Stimulated activated CD8-positive, alpha-beta memory T cell treated with anti-CD3 and anti-CD28 coated beads, Interleukin-4, amount 100 ng/mL, for 1 hour (primary cell): ENCODE data around the gene SEC24B.
A peak's percentile ranks its signal among the peaks of the same experiment; 100 is the strongest.
"Not testable (repeated sequence)": the region's sequence is repeated elsewhere in the genome, so short reads cannot be mapped to it uniquely, and the experiment has no call there.

Experiments
- DNase-seq, 2 donors: peaks; one replicate each; pipeline ENCODE4 v3.0.0-alpha.2; 2020; ENCODE audit warnings: low read depth in 2 of 2, low spot score in 1 of 2

The SEC24B gene

GRCh38 chr4:109497511-109497910, 63.9 kb downstream of the SEC24B start:
- no peak for DNase-seq

- no peak for DNase-seq
Measured at GRCh38 chr4:109499513-109499912, 65.9 kb downstream of the SEC24B start.

GRCh38 chr4:109506890-109507289, 73.3 kb downstream of the SEC24B start:
- no peak for DNase-seq

- no peak for DNase-seq
Measured at GRCh38 chr4:109510687-109511086, 77.1 kb downstream of the SEC24B start.

GRCh38 chr4:109511414-109511813, 77.8 kb downstream of the SEC24B start:
- no peak for DNase-seq

- not testable (repeated sequence) for DNase-seq
Measured at GRCh38 chr4:109513368-109513767, 79.8 kb downstream of the SEC24B start.

GRCh38 chr4:109532182-109532581, 98.6 kb downstream of the SEC24B start:
- DNase-seq, result no peak

GRCh38 chr4:109545401-109545800, 111.8 kb downstream of the SEC24B start:
- DNase-seq, result no peak

- DNase-seq, result no peak
Measured at GRCh38 chr4:109547394-109547793, 113.8 kb downstream of the SEC24B start.

- DNase-seq, result no peak
Measured at GRCh38 chr4:109548655-109549054, 115.0 kb downstream of the SEC24B start.

GRCh38 chr4:109552237-109552636, 118.6 kb downstream of the SEC24B start:
- no peak for DNase-seq

GRCh38 chr4:109553130-109553529, 119.5 kb downstream of the SEC24B start:
- no peak for DNase-seq

GRCh38 chr4:109554971-109555370, 121.4 kb downstream of the SEC24B start:
- DNase-seq, result no peak

GRCh38 chr4:109557433-109557832, 123.8 kb downstream of the SEC24B start:
- DNase-seq, result no peak

- not testable (repeated sequence) for DNase-seq
Measured at GRCh38 chr4:109558095-109558494, 124.5 kb downstream of the SEC24B start.

GRCh38 chr4:109559625-109559982, 126.0 kb downstream of the SEC24B start:
- peak in 1 of 2 donors; percentile 14 for DNase-seq

GRCh38 chr4:109559983-109560686, 126.5 kb downstream of the SEC24B start, which contains the start of gene MCUB:
Gene MCUB, plus strand, starts transcription at chr4:109560246. Its CDS starts 92 bp downstream, at chr4:109560338.
- peak; percentile 60 to 80 for DNase-seq

GRCh38 chr4:109560687-109561461, 127.3 kb downstream of the SEC24B start:
- peak; percentile 30 to 32 for DNase-seq

GRCh38 chr4:109562457-109563239, 129.0 kb downstream of the SEC24B start:
- no peak for DNase-seq

- DNase-seq, result no peak
Measured at GRCh38 chr4:109571494-109571893, 137.9 kb downstream of the SEC24B start.

GRCh38 chr4:109572154-109572553, 138.5 kb downstream of the SEC24B start:
- no peak for DNase-seq

- no peak for DNase-seq
Measured at GRCh38 chr4:109574443-109574850, 140.8 kb downstream of the SEC24B start.
